T follicular helper cell (primary cell): ENCODE results near the gene ZNF17.
"Not testable (repeated sequence)": the region's sequence is repeated elsewhere in the genome, so short reads cannot be mapped to it uniquely, and the experiment has no call there.

Experiments
- DNase-seq: peaks from one replicate; pipeline ENCODE4 v3.0.0-alpha.2; 2020; ENCODE audit warnings: low read depth
- total RNA-seq, 2 experiments: gene quantifications; one replicate each; lab custom pipeline; 2026; lab: John Stamatoyannopoulos, UW

Gene ZNF17
- 13.3 to 20.3 reads per million in 2 experiments for total RNA-seq

DNA sequence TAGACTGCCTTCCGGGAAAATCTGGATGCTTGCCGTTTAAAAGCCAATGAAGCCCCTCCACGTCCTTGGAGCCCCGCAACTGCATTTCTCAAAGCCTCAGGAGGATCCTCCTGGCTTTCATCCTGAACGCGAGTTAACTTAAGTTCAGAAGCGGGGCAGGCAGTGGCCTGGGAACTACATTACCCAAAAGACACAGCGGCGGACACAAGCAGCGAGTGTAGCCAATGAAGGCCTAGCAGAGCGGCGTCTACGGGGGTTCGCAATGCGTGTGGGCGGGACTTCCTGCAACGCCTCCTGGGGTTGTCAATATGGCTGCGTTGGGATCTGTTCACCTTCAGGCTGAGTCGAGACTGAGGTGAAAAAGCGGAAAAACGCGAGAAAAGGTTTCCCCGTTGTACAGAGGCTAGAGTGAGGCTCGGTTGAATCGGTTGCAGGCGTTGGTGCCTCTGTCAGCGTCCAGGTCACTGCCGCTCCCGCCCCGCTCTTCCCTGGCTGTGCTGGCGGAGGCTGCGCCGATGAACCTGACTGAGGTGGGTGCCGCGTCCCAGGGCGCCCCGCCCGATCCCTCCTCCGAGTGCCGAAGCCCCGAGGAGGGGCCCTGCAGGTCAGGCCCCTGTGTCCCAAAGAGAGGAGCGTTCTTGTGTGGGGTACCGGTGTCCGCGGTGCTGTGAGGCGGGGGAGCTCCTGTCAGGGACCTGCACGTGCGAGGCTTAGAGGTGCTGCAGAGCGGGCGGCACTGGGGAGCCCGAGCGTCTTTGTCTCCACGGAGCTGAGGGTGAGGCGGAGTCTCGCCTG is at the start of gene ZNF17:
Gene ZNF17 (plus strand): TSS at position 285 of the 795 bp plus-strand sequence. CDS start 2,455 bp downstream, outside the sequence.
- peak; percentile 90 for DNase-seq

DNA sequence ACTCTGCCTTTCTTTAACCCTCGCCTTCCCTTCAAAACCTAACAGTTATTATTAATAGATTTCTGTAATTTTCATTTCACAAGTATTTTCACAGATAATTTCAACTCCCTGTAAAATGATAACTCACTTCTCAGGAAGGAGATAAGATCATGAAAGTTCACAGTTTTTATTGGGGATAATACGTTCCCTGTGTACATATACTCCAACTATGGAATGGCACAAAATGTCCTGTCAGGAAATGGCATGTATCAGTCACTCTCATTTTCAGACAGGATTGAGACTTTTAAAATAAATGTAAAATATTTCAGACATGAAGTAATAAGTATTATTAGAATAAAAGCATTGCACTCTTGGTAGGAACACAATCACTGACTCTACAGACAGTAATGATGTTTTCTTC is 48.5 kb upstream of the ZNF17 start:
- no peak for DNase-seq

- peak; percentile 98 for DNase-seq
Measured at GRCh38 chr19:57362997-57363687, 47.8 kb upstream of the ZNF17 start, which contains the start of the genes TRAPPC2B and ZNF547. TSS of gene TRAPPC2B (plus strand) at chr19:57363551. CDS start at chr19:57364834, 1,283 bp downstream. TSS of gene ZNF547 (plus strand) at chr19:57363551. CDS start at chr19:57368556, 5,005 bp downstream.

DNA sequence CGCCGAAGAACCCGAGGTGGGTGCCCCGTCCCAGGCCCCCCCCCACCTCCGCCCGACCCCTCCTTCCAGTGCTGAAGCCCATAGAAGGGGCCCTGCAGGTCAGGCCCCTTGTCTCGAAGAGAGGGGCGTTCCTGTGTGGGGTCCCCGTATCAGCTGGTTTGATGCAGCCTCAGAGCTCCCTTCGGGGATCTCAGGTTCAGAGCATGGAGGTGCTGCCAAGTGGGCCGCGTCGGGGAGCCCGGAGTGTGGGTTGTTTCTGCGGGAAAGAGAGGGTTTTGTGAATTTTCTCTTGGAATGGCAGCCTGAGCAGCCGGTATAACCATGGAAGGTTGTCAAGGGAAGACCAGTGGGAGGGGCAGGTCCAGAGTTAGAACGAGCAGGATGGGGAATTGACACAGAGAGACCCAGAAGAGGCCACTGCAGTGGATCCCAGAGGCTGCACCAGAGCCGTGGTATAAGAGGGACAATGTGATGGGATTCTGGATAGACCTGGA is 47.2 kb upstream of the ZNF17 start:
- no peak for DNase-seq

- no peak for DNase-seq
Measured at GRCh38 chr19:57366776-57367175, 44.2 kb upstream of the ZNF17 start.

GRCh38 chr19:57374179-57374578 is 36.8 kb upstream of the ZNF17 start:
- DNase-seq: no peak

- DNase-seq: not testable (repeated sequence)
Measured at GRCh38 chr19:57374647-57375046, 36.3 kb upstream of the ZNF17 start.

DNA sequence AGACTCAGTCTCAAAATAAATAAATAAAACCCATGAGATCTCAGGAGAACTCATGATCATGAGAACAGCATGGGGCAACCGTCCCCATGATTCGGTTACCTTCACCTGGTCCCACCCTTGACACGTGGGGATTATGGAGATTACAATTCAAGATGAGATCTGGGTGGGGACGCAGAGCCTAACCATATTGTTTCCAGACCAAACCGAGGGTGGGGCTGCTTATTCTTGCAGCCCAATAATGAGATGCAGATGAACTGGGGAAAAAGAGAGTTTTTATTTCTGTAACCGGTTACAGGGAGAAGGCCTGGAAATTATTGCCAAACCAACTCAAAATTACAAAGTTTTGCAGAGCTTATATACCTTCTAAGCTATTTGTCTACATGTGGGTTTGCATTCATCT is 34.8 kb upstream of the ZNF17 start:
- no peak for DNase-seq

GRCh38 chr19:57377498-57378146 is 33.3 kb upstream of the ZNF17 start:
- no peak for DNase-seq

GRCh38 chr19:57380923-57381322 is 30.0 kb upstream of the ZNF17 start:
- DNase-seq: no peak

- no peak for DNase-seq
Measured at GRCh38 chr19:57382806-57383488, 28.0 kb upstream of the ZNF17 start.

- DNase-seq: no peak
Measured at GRCh38 chr19:57389194-57389729, 21.7 kb upstream of the ZNF17 start.

DNA sequence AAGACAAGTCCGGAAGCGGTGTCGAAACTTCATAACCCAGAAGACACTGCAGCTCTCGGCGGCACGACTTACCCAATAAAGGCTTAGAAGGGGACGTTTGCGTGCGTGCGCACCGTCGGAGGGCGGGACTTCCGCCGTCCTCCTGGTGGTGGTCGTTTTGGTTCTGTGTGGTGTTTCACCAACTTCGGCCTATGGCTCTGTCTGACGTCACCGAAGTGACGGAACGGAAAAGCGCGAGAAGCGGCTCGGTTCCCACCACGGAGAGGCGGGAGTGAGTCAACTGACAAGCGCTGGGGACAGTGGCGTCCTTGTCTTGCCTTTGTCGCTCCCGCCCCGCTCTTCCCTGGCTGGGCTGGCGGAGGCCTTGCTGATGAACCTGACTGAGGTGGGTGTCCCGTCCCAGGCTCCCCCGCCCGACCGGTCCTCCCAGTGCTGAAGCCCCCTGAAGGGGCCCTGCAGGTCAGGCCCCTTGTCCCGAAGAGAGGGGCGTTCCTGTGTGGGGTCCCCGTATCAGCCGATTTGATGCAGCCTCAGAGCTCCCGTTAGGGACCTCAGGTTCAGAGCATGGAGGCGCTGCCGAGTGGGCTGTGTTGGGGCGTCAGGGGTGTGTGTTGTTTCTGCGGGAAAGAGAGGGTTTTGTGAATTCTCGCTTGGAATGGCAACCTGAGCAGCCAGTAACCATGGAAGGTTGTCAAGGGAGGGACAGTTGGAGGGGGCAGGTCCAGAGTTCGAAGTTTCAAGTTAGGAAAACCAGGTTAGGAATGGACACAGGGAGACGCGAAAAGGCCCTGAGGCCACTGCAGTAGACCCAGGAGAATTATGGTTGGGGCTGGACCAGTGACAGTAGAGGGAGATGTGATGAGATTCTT is 21.0 kb upstream of the ZNF17 start, which contains the start of gene ZNF548:
Gene ZNF548 (plus strand): TSS at position 125 of the 869 bp plus-strand sequence. CDS start 246 bp downstream, at position 371.
- peak; percentile 97 for DNase-seq

DNA sequence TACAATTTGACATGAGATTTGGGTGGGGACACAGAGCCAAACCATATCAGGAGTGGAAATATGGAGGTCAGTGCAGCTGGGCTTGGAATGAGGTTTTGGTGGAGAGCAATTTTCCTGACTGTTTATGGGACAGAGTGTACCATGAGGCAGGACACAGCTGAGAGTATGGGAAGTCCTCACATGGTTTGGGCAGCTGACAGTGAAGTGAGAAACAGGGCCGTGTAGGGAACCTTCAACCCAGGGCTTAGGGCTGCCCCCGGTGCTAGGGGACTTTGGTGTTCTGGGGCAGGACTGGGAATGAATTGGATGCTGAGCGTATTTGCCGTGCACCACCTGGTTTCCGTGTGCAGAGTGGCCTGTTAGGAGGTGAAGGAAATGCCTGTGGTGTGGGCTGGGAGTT is 15.3 kb upstream of the ZNF17 start:
- DNase-seq: no peak

DNA sequence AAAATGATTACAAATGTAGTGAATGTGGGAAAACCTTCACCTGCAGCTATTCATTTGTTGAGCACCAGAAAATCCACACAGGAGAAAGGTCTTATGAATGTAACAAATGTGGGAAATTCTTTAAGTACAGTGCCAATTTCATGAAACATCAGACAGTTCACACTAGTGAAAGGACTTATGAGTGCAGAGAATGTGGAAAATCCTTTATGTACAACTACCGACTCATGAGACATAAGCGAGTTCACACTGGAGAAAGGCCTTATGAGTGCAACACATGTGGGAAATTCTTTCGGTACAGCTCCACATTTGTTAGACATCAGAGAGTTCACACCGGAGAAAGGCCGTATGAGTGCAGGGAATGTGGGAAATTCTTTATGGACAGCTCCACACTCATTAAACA is 12.1 kb upstream of the ZNF17 start:
- no peak for DNase-seq

GRCh38 chr19:57403737-57404563 is 7.0 kb upstream of the ZNF17 start:
- DNase-seq: no peak

DNA sequence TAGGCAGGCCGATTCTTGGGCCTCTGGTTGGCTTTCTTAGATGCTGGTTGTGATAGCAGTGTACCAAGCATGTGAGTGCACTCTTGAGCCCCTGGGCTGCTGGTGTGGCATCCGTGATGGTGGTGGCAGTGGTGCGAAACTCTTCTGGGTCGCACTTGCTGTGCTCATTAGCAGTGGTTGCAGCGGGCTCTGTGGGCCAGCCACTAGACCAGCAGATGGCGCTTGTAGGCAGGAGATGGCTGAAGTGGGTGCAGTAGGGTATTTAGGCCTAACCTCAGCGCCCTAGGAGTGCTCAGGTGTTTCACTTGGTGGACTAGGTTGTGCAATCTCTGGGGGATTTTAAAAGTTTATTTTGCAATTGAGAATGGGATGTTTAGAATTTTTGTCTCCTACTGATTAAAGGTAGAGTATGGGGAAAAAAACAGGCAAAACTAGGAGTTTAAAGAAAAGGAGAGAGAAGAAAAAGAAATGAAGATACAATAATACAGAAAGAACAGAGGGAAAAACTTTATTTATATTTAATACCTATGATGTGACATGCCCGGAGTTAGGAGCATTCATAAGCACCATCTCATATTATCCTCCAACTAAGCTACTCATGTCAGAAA is 4.3 kb upstream of the ZNF17 start:
- DNase-seq: peak; percentile 60

- DNase-seq: no peak
Measured at GRCh38 chr19:57419439-57419838, 8.5 kb downstream of the ZNF17 start.

- no peak for DNase-seq
Measured at GRCh38 chr19:57421037-57421436, 10.1 kb downstream of the ZNF17 start.
